Subcutaneous abdominal adipose tissue (tissue), 5 donors: ENCODE data around the gene KRT78.

ENCODE experiments used
- H3K27ac ChIP-seq: one replicate; pipeline ENCODE4 v1.7.0; 2013; ENCODE audit warnings: low read depth, mild to moderate bottlenecking, inconsistent platforms, low read length, moderate library complexity
- H3K27me3 ChIP-seq, 5 donors: one replicate each; pipeline ENCODE4 v1.7.0; 2013; ENCODE audit warnings: low read length in 5 of 5, inconsistent platforms in 1 of 5; ENCODE audit not compliant: control insufficient read depth in 5 of 5, insufficient read depth in 4 of 5
- H3K36me3 ChIP-seq, 5 donors: one replicate each; pipeline ENCODE4 v1.7.0; 2013; ENCODE audit warnings: low read length in 5 of 5; ENCODE audit not compliant: control insufficient read depth in 5 of 5, insufficient read depth in 5 of 5
- H3K4me1 ChIP-seq, 5 donors: one replicate each; pipeline ENCODE4 v1.7.0; 2013; ENCODE audit warnings: low read length in 5 of 5, mild to moderate bottlenecking in 3 of 5, moderate library complexity in 1 of 5; ENCODE audit not compliant: control insufficient read depth in 5 of 5, insufficient read depth in 5 of 5
- H3K4me3 ChIP-seq, 5 donors: one replicate each; pipeline ENCODE4 v1.7.0; 2013; ENCODE audit warnings: low read length in 5 of 5, low read depth in 1 of 5
- H3K9ac ChIP-seq, 5 donors: one replicate each; pipeline ENCODE4 v1.7.0; 2013; ENCODE audit warnings: low read length in 5 of 5, mild to moderate bottlenecking in 4 of 5, moderate library complexity in 3 of 5
- H3K9me3 ChIP-seq, 5 donors: one replicate each; pipeline ENCODE4 v1.7.0; 2013; ENCODE audit warnings: low read length in 5 of 5; ENCODE audit not compliant: control insufficient read depth in 5 of 5
- donor health status: healthy.
- donor health status: healthy.
- donor health status: healthy.
- donor health status: healthy.
- donor health status: healthy.

KRT78 gene, protein sequence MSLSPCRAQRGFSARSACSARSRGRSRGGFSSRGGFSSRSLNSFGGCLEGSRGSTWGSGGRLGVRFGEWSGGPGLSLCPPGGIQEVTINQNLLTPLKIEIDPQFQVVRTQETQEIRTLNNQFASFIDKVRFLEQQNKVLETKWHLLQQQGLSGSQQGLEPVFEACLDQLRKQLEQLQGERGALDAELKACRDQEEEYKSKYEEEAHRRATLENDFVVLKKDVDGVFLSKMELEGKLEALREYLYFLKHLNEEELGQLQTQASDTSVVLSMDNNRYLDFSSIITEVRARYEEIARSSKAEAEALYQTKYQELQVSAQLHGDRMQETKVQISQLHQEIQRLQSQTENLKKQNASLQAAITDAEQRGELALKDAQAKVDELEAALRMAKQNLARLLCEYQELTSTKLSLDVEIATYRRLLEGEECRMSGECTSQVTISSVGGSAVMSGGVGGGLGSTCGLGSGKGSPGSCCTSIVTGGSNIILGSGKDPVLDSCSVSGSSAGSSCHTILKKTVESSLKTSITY

DNA sequence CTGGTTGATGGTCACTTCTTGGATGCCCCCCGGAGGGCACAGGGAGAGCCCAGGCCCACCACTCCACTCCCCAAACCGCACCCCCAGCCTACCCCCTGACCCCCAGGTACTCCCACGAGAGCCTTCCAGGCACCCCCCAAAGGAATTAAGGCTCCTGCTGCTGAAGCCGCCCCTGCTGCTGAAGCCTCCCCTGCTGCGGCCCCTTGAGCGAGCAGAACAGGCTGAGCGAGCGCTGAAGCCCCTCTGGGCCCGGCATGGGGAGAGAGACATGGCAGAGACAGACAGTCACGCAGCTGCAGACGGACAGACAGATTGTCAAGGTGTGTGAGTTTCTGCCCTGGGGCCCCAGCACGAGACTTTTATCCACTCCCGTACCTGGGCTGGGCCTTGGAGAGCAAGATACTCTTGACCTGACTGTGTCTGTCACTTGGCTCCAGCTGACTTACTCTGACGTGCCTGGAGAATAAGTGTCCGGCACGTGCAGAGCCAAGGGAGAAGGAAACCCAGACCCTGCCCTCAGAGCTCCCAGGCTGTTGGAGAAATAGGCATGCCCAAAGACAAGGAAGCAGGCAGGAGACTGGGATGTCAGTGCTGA is at the start of gene KRT78:
Gene KRT78, minus strand, starts transcription at position 334 of the 595 bp plus-strand sequence. Its CDS starts 64 bp downstream, at position 270.
- no peaks in the 10 kb centered on the region for H3K36me3 ChIP-seq
- H3K9me3 ChIP-seq: no peaks in the 10 kb centered on the region
- no peak within 1 kb of the TSS for H3K27ac ChIP-seq
- H3K9ac ChIP-seq: no peak within 1 kb of the TSS
- peaks cover 3 to 7% (median 5%) of the 10 kb centered on the region in 5 donors for H3K27me3 ChIP-seq
- no peak within 1 kb of the TSS for H3K4me3 ChIP-seq
- H3K4me1 ChIP-seq: no peaks in the 10 kb centered on the region

DNA sequence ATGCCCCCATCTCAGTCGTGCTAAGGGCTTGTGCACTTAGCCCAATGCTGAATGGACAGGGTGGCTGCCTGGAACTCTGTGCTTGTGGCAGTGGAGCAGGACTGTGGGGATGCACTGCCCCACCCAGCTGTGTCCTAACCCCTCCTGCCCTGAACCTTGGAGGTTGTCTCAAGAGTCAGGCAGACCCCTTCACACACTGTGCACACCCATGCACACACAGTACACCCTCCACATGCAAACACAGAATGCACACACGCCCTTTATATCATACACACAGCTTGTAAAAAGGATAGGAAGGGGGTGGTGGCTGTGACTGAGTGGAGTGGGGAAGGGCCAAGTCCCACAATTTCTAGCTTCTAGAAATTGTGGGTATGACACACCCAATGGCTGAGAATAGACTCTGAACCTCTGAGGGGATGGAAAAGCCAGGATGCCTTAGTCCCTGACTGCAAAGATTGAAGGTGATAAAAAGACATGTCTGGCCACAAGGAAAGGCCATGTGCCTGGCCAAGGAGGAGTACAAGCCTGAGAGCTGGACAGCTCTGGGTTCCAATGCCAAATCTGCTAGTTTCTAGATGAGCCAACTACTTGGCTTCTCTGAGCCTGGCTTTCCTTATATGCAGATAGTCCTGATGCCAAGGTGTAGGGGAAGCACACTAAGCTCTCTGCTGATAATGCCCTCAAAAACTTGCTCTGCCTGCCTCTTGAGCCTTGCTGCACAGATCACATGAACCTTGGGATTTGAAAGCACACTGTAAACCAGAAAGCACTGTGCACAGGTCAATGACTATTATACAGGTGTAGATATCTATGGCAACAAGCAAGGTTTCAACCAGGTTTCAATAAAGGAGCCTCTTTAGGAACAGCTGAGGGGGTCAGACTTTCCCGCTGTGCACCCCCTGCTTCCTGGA is 47.7 kb upstream of the KRT78 start:
- no peak overlapping the region for H3K27ac ChIP-seq
- peaks cover 0 to 2% (median 0%) of the 10 kb centered on the region in 5 donors for H3K9me3 ChIP-seq
- no peaks in the 10 kb centered on the region for H3K36me3 ChIP-seq
- peaks cover 0 to 2% (median 0%) of the 10 kb centered on the region in 5 donors for H3K4me1 ChIP-seq
- H3K27me3 ChIP-seq: peaks cover 0 to 7% (median 0%) of the 10 kb centered on the region in 5 donors
- no peak overlapping the region for H3K4me3 ChIP-seq
- no peak overlapping the region for H3K9ac ChIP-seq

DNA sequence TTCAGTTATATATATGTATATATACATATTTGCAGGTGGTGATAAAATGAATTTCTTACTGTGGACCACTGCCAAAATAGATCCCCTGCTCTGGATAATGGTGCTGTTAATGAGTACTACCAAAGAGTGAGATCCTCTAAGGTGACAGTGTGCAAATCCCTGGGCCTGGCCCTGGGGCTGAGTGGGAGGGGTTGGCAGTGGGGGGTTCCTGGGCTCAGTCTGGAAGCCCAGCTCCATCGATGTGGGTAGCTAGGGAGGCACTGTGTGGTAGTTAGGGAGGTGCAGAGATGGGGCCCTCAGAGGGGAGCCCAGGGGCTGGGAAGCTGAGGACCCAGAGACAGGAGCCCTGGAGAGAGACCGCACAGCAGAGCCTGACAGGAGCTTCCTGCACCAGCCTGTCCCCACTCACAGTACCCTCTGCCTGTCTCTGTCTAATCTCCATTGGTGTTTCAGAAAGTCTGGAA is 47.0 kb upstream of the KRT78 start:
- Histone ChIP-seq H3K4me3 (no peak overlapping the region), H3K4me1 (peaks cover 0 to 2% (median 0%) of the 10 kb centered on the region in 5 donors), H3K9me3 (peaks cover 0 to 2% (median 0%) of the 10 kb centered on the region in 5 donors), H3K27ac (no peak overlapping the region), H3K27me3 (peaks cover 0 to 7% (median 0%) of the 10 kb centered on the region in 5 donors), H3K36me3 (no peaks in the 10 kb centered on the region), H3K9ac (no peak overlapping the region)

DNA sequence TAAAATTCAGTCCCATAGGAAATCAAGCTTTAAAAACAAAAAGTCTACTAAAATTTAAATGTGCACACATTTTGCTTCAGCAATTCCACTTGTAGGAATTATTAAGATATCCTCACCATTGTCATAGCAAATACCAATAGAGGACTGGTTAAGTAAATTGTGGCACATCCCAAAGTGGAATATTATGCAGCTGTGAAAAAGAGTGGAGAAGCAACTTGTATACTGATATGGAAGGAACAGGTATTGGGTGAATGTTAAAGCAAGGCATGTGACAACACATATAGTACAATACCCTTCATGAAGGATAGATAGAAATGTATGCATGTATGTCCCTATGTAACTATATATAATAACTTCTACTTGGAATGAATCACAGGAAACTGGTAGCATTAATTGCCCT is 44.2 kb upstream of the KRT78 start:
- Histone ChIP-seq H3K4me1 (peaks cover 0 to 5% (median 0%) of the 10 kb centered on the region in 5 donors), H3K4me3 (no peak overlapping the region), H3K36me3 (no peaks in the 10 kb centered on the region), H3K9me3 (peaks cover 0 to 2% (median 0%) of the 10 kb centered on the region in 5 donors), H3K27ac (no peak overlapping the region), H3K9ac (no peak overlapping the region), H3K27me3 (peaks cover 0 to 7% (median 0%) of the 10 kb centered on the region in 5 donors)

DNA sequence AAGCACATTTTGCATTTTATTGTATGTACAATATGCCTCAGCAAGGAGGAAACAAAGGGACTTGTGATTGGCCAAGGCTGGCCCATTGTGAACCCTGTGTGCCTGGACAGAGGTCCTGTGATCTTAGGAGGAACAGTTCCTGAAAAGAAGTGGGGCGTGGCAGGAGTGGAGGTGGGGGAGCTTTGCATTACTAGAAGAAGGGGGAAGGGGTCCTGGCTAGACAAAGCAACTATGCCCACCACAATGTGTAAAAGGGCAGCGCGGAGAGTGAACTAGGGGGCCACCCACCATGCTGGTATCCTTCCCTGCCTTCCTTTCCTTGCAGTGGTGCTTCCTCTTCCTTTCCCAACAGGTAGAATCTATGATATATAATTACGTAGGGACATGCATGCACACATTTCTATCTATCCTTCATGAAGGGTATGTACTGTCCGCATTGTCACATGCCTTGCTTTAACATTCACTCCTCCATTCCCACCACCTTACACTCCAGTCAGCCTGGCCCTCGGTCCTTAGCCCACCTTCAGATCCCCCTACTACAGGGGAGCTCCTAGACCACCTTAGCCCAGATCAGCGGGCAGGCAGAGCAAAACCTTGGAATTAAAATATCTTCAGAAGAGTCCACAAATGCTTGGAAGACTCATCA is 43.5 kb upstream of the KRT78 start:
- Histone ChIP-seq H3K36me3 (no peaks in the 10 kb centered on the region), H3K9ac (no peak overlapping the region), H3K9me3 (peaks cover 0 to 2% (median 0%) of the 10 kb centered on the region in 5 donors), H3K4me1 (peaks cover 0 to 6% (median 0%) of the 10 kb centered on the region in 5 donors), H3K4me3 (no peak overlapping the region), H3K27me3 (peaks cover 0 to 7% (median 0%) of the 10 kb centered on the region in 5 donors), H3K27ac (no peak overlapping the region)

DNA sequence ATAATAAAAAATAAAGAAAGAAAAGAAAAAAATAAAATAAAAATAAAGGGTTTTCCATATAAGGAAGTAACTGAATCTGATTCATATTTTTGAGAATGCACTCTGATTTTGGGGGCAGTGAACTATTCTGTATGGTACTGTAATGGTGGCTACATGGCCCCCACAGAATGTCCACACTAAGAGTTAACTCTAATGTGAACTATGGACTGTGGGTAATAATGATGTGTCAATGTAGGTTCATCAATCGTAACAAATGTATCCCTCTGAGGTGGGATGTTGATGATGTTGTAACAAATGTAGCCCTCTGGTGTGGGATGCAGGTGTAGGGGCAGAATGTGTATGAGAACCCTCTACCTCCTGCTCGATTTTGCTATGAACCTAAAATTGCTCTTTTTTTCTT is 42.2 kb upstream of the KRT78 start:
- H3K4me1 ChIP-seq: peaks cover 0 to 6% (median 0%) of the 10 kb centered on the region in 5 donors
- no peaks in the 10 kb centered on the region for H3K36me3 ChIP-seq
- no peak overlapping the region for H3K27ac ChIP-seq
- peaks cover 0 to 7% (median 0%) of the 10 kb centered on the region in 5 donors for H3K27me3 ChIP-seq
- peaks cover 0 to 2% (median 0%) of the 10 kb centered on the region in 5 donors for H3K9me3 ChIP-seq
- no peak overlapping the region for H3K4me3 ChIP-seq
- no peak overlapping the region for H3K9ac ChIP-seq

DNA sequence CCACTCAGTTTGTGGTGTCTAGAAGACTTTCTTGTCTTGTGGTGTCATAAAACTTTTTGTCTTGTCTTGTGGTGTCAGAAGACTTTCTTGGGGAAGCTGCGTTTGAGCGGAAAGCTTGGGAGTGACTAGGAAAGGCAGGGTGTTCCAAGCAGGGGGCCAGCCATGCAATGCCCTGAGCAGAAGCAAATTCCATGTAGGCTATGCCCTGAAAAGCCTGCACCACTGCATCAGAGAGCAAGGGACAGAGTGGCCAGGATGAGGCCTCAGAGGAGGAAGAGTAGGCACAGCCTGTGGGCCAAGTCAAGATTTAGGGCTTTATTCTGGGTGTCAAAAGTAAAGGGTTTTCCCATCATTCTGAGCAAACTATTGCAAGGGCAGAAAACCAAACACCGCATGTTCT is 41.6 kb upstream of the KRT78 start:
- no peak overlapping the region for H3K4me3 ChIP-seq
- H3K27ac ChIP-seq: no peak overlapping the region
- no peak overlapping the region for H3K9ac ChIP-seq
- peaks cover 0 to 2% (median 0%) of the 10 kb centered on the region in 5 donors for H3K9me3 ChIP-seq
- no peaks in the 10 kb centered on the region for H3K36me3 ChIP-seq
- peaks cover 0 to 7% (median 0%) of the 10 kb centered on the region in 5 donors for H3K27me3 ChIP-seq
- peaks cover 0 to 6% (median 0%) of the 10 kb centered on the region in 5 donors for H3K4me1 ChIP-seq

DNA sequence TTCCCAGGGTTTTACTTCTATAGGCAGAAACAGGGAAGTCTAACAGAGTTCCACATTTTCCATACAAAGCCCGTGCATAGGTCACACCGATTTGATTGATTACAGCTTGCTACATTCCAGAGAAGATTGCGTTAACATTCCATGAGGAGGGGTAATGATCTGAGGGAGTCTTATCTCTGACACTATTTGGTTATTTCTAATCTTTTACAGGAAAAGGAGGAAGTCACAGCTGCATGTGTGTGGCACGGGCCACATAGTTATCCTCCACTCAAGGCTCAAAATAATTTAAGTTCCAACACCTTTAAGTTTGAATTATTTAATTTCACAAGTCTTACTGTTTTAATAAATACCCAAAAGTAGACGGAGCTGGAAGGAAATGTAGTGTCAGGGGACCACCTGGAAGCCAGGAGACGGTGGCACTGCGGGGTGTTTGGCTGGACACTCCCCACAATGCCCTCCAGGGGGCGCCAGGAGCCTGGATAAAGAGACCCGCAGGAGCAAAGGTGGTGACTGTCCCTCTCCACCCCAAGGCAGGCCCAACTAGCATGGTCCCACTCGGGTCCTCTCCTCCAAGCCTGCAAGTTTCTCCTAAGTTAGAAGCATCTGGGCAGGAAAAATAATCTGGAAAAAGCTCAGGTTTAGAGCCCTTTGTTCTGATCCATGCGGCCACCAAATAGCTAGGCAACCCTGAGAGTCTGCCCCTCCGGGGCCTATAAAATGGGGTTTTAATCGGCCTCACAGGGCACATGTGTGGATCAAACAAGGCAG is 35.9 kb upstream of the KRT78 start:
- Histone ChIP-seq H3K9ac (peak overlapping the region in 1 of 5 donors; percentile 57), H3K36me3 (no peaks in the 10 kb centered on the region), H3K27ac (no peak overlapping the region), H3K4me1 (peaks cover 2 to 18% (median 3%) of the 10 kb centered on the region in 5 donors), H3K9me3 (no peaks in the 10 kb centered on the region), H3K27me3 (peaks cover 0 to 2% (median 0%) of the 10 kb centered on the region in 5 donors), H3K4me3 (no peak overlapping the region)
